ENCODE results near the gene CBL. TPM values are rescaled to one million over a fixed set of nuclear protein-coding genes. Genes with fewer than 3 reads are reported as not detected.

Gene CBL
- total RNA-seq, 1 donor from 2014 or later = 39.0 TPM

DNA sequence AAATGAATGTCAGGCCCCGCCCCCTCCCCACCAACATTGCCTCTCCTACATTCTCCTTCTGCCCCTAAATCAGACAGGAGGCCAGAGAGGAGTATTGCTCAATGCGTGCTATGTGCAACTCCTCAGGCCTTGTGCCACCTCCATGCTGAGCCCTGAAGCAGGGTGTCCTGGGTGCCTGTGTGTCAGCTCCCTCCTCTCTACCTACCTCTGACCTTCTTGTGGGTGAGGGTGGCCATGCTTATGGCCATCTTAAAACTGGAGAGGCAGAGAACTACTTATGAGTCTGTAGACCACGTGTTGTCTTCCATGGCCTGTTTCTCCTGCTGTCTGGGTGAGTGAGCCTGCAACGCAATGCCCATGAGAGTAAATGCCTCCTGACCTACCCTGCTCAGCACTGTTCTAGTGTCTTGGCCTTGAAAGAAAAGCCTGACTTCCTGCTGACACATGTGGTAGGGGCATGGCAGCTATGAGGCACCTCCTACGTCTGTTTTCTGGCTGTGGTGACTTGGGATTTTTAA lies 100.3 kb downstream of the CBL start:
- Histone ChIP-seq H3K9me3 (no peaks in the 10 kb centered on the region), H3K4me1 (no peaks in the 10 kb centered on the region), H3K27ac (peak overlapping the region; percentile 18), H3K36me3 (peaks cover 66% of the 10 kb centered on the region), H3K4me3 (no peak overlapping the region), H3K27me3 (ENCODE audit: low read depth) (no peaks in the 10 kb centered on the region)
- intact Hi-C loops (cut with DNase I) = no loop called here
- TF ChIP-seq, protein P1, sequence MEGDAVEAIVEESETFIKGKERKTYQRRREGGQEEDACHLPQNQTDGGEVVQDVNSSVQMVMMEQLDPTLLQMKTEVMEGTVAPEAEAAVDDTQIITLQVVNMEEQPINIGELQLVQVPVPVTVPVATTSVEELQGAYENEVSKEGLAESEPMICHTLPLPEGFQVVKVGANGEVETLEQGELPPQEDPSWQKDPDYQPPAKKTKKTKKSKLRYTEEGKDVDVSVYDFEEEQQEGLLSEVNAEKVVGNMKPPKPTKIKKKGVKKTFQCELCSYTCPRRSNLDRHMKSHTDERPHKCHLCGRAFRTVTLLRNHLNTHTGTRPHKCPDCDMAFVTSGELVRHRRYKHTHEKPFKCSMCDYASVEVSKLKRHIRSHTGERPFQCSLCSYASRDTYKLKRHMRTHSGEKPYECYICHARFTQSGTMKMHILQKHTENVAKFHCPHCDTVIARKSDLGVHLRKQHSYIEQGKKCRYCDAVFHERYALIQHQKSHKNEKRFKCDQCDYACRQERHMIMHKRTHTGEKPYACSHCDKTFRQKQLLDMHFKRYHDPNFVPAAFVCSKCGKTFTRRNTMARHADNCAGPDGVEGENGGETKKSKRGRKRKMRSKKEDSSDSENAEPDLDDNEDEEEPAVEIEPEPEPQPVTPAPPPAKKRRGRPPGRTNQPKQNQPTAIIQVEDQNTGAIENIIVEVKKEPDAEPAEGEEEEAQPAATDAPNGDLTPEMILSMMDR (IDR thresholded peaks at IDR 0.05) = no peak
- no peak for DNase-seq
- ATAC-seq = peak; percentile 18 to 28

DNA sequence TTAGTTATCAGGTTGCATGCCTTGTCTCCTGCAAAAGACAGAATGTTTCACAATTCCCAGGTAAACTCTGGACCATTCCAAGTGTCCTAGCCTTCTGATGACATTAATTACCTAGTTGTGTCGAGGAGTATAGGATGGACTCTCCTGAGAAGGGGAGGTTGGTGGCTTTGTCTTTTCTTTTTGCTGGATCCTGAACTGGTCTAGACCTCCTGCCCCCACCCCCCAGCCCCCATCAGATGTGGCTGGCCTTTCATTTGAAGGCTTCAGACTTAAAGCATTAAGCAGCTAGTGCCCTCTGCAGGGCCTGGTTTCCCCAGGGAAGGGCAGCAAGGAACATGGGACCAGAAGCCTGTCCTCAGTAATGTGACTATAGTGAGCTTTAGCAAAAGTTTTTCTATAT lies 101.1 kb downstream of the CBL start:
- TF ChIP-seq, protein P1 (IDR thresholded peaks at IDR 0.05) = no peak
- intact Hi-C loops (cut with DNase I) = no loop called here
- H3K4me3 ChIP-seq = no peak overlapping the region
- peak overlapping the region; percentile 18 for H3K27ac ChIP-seq
- H3K36me3 ChIP-seq = peaks cover 58% of the 10 kb centered on the region
- DNase-seq (no peak), ATAC-seq (no peak)
- H3K9me3 ChIP-seq = no peaks in the 10 kb centered on the region
- H3K27me3 ChIP-seq (ENCODE audit: low read depth) = no peaks in the 10 kb centered on the region
- H3K4me1 ChIP-seq = no peaks in the 10 kb centered on the region

DNA sequence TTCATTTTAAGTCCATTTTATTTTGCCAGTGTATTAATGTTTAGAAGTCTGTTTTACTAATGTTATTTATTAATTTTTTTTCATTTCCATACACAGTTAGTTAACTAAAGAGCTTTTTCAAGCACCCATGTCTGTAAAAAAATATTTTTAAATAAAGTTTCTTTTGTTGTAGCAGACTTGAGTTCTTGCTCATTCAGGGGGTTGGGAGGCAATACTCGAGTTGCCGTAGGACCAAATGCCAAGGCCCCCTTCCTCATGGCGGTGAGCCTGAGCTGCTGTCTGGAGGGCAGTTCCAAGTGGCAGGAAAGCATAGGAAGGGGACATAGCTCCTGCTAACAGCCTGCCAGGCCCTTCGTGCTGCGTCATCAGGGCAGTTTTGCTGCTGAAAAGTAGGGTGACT lies 101.8 kb downstream of the CBL start:
- intact Hi-C loops (cut with DNase I) = no loop called here
- H3K27ac ChIP-seq = no peak overlapping the region
- no peak for DNase-seq
- no peaks in the 10 kb centered on the region for H3K27me3 ChIP-seq (ENCODE audit: low read depth)
- H3K4me1 ChIP-seq = no peaks in the 10 kb centered on the region
- H3K4me3 ChIP-seq = no peak overlapping the region
- TF ChIP-seq, protein P1 (IDR thresholded peaks at IDR 0.05) = no peak
- no peak for ATAC-seq
- peaks cover 53% of the 10 kb centered on the region for H3K36me3 ChIP-seq
- no peaks in the 10 kb centered on the region for H3K9me3 ChIP-seq

DNA sequence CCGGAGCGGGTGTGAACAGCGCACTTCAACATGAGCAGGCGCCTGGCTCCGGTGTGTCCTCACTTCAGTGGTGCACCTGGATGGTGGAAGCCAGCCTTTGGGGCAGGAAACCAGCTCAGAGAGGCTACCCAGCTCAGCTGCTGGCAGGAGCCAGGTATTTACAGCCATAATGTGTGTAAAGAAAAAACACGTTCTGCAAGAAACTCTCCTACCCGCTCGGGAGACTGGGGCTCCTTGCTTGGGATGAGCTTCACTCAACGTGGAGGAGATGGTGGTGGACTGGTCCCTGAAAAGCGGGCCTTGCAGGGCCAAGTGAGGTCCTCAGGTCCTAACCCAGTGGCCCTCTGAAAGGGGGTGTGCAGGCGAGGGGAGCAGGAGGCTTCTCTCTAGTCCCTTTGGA lies 103.3 kb downstream of the CBL start:
- H3K27ac ChIP-seq = no peak overlapping the region
- H3K27me3 ChIP-seq (ENCODE audit: low read depth) = peaks cover 2% of the 10 kb centered on the region
- TF ChIP-seq, protein P1 (IDR thresholded peaks at IDR 0.05) = no peak
- intact Hi-C loops (cut with DNase I) = no loop called here
- DNase-seq = no peak
- H3K9me3 ChIP-seq = no peaks in the 10 kb centered on the region
- peaks cover under 1% of the 10 kb centered on the region for H3K4me1 ChIP-seq
- no peak for ATAC-seq
- peaks cover 46% of the 10 kb centered on the region for H3K36me3 ChIP-seq
- H3K4me3 ChIP-seq = no peak overlapping the region

DNA sequence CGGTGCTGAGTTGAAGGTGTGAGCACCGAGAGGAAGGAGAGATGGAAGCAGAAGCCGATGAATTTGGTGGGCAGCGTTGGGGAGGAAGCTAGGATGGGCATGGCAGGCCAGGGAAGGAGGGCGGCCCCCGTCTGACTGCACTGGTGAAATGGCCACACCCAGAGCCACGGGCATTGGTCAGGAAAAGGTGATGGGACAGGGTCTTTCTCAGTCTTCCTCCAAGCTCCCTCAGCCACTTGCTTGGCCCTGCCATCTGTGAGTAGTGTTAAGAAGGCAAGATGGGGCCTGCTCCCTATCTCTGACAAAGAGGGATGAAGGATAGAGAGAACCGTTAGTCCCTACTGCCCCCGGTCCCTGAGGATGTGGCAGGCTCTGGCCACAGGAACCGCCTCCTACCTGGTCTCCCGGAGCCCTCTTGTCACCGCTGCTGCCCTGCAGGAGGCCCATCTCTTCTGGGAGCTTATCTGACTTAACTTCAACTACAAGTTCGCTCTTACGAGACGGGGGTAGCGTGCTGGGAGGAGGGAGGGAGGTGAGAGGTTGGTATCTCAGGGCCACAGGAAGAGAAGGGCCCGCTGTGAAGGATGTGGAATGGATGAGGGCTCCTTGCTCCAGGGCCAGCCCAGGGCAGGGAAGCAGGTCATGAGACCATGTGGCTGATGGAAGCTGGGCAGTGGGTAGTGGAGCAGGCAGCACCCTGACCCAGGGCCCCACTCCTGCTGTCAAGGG lies 104.0 kb downstream of the CBL start:
- Histone ChIP-seq H3K36me3 (peaks cover 48% of the 10 kb centered on the region), H3K4me3 (no peak overlapping the region), H3K27ac (no peak overlapping the region), H3K27me3 (ENCODE audit: low read depth) (peaks cover 8% of the 10 kb centered on the region), H3K4me1 (peaks cover 8% of the 10 kb centered on the region), H3K9me3 (no peaks in the 10 kb centered on the region)
- intact Hi-C loops (cut with DNase I) = no loop called here
- no peak for DNase-seq
- TF ChIP-seq, protein P1 (IDR thresholded peaks at IDR 0.05) = no peak
- ATAC-seq = peak in 1 of 2 donors; percentile 4
